Fibroblast of pulmonary artery (primary cell): Measurements from ENCODE around the gene RNF208.

Experiments
- DNase-seq: peaks from one replicate; pipeline ENCODE4 v3.0.0-alpha.2; 2010; ENCODE audit warnings: low read depth
- H3K4me3 ChIP-seq: replicated peaks from 2 replicates; pipeline ENCODE4 v1.5.1; 2011; ENCODE audit warnings: low read depth, mild to moderate bottlenecking, control low read depth, low read length, moderate library complexity
- TF ChIP-seq, protein P1 (sequence below): IDR thresholded peaks from 2 replicates; pipeline ENCODE4 v1.5.1; 2011; ENCODE audit warnings: mild to moderate bottlenecking, control low read depth, low read length, inconsistent platforms; ENCODE audit errors: missing control alignments

RNF208 gene

DNA sequence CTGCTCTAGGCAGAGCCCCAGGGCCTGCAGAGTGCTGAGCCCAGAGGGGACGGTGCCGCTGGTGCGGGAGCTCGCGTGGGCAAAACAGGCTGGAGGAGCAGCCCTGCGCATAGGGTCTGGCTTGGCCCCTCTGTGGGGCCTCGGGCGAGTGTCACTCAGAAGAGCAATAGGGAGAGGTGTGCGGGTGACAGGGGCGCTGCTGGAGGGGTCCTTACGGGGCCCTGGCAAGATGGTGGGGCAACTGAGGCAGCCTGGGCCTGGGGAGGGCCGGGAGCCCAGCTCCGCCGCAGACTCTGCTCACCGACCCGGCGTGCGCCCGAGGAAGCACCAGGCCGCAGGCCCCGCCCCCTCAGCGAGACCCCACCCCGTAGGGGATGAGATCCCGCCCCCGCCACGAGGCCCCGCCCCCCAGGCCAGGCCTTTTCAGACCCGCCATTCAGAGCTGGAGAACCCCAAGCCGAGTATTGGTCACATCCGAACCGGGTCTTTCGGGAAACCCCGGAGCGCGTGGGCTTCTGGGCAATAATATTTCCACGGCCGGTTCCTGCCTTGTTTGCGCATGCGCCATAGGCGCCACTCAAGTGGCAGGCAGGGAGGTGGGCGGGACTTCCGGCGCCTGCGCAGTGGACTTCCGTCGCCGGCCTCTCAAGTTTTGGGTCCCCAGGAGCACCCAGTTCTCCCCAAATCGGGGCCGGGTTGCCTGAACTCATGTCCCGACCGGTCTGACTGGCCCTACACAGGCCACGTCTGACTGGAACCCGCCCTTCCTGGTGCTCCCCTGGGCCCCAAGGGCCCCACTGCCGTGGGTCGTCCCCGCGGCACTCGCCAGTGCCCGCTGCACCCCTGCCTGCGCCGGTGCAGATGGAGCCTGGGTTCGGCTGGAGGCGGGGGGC is 1.3 kb upstream of the RNF208 start:
- H3K4me3 ChIP-seq: peak overlapping the region; percentile 84
- TF ChIP-seq, protein P1, sequence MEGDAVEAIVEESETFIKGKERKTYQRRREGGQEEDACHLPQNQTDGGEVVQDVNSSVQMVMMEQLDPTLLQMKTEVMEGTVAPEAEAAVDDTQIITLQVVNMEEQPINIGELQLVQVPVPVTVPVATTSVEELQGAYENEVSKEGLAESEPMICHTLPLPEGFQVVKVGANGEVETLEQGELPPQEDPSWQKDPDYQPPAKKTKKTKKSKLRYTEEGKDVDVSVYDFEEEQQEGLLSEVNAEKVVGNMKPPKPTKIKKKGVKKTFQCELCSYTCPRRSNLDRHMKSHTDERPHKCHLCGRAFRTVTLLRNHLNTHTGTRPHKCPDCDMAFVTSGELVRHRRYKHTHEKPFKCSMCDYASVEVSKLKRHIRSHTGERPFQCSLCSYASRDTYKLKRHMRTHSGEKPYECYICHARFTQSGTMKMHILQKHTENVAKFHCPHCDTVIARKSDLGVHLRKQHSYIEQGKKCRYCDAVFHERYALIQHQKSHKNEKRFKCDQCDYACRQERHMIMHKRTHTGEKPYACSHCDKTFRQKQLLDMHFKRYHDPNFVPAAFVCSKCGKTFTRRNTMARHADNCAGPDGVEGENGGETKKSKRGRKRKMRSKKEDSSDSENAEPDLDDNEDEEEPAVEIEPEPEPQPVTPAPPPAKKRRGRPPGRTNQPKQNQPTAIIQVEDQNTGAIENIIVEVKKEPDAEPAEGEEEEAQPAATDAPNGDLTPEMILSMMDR: no peak
- DNase-seq: peak; percentile 99

DNA sequence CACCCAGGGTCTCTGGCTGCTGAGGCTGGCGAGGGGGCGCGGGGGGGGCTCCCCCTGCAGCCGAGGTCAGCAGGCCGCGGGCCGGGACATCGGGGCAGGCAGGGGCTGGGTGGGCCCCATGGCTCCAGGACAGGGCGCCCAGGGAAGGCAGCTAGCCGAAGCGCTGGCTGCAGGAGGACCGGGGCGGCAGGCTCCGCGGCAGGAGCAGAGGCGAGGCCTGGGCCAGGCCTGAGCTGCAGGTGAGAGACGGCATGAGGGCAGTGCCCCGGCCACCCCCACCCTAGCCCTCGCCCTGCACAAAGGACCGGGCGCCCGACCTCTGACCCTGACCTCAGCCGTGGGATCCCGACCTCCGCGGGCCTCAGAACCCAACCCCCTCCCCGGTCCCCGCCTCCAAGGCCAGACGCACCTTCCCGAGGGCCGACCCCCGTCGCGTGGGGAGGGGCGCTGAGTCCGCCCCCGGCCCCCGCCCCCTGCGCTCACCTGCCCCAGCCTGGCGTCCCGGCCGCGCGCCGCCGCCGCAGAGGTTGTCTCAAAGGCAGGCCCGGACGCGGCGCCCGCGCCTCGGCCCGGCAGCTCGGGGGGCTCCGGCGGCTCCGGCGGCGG is 431 bp downstream of the RNF208 start:
- TF ChIP-seq, protein P1: no peak
- no peak for DNase-seq
- no peak overlapping the region for H3K4me3 ChIP-seq

DNA sequence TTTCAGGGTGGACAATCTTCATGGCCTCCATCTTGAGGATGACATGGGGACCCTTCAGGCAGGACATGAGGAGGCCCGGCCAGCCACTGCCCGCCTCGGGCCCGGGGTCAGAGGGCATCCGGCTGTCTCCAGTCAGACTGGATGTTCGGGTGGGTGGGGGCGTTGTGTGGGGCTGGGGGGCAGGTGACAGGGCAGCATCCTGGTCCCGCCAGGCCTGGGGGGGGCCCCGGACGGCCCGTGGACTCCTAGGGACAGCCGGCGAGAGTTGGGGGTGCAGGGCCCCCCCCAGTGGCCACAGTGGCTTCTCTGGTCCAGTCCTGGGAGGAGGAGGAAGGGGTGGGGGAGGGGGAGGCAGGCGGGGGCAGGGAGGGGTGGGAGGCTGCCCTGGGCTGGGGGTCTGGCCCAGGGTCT is 940 bp downstream of the RNF208 start:
- no peak overlapping the region for H3K4me3 ChIP-seq
- TF ChIP-seq, protein P1: no peak
- DNase-seq: no peak

DNA sequence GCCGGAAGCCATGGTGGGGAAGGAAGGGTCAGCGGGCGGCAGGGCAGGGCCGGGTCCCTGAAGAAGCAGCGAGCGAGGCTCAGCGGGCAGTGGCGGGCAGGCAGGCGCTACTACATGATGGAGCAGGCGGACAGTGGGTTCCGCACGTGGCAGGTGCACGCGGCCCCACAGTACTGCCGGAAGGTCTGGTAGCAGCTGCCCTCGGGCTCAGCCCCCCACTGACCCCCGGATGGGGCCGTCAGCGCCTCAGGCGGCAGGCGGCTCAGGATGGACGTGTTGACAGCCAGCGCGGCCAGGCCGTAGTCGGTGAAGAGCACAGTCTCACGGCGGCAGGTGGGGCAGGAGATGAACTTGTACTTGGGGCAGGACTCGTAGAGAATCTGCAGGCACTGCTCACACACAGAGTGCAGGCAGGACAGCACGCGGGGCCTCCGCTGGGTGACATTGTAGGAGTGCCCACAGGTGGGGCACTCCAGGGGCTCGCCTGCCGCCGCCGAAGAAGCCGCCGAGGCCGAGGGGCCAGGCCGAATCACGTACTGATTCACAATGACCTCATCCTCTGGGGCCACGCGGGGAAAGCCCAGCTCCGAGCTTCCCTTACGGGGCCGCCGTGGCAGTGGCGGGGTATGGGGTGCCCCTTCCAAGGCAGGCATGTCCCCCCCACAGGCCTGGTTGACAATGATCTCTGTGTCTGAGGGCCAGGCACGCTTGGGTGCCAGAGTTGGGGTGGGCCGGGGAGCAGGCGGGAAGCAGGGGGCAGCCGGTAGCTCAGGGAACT is 1.5 kb downstream of the RNF208 start:
- H3K4me3 ChIP-seq: no peak overlapping the region
- TF ChIP-seq, protein P1: no peak
- no peak for DNase-seq

DNA sequence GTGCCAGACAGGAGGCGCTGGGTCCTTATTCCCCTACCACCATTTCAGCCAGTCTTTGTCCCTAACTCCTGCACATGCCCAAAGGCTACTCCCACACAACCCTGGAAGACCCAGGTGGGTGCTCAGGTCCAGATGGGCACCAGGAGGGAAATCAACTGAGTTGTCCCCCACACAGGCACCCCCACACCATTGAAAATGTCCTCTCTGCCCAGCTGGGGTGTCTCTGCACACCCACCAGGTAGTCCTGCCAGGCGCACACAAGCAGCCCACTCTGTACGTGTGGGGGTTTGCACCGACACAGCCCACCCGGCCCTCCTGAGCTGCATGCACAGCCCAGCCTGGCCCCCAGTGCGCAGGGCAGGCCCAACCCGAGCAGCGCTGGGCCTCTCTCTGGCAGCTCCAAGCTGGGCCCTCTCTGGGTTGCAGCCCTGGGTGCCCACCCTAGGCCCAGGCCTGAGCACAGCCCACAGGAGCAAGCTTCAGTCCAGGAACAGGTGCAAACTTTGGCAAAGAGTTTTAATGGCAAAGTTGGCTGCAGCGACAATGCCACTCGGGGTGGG is 2.2 kb downstream of the RNF208 start:
- no peak for DNase-seq
- no peak overlapping the region for H3K4me3 ChIP-seq
- TF ChIP-seq, protein P1: no peak

DNA sequence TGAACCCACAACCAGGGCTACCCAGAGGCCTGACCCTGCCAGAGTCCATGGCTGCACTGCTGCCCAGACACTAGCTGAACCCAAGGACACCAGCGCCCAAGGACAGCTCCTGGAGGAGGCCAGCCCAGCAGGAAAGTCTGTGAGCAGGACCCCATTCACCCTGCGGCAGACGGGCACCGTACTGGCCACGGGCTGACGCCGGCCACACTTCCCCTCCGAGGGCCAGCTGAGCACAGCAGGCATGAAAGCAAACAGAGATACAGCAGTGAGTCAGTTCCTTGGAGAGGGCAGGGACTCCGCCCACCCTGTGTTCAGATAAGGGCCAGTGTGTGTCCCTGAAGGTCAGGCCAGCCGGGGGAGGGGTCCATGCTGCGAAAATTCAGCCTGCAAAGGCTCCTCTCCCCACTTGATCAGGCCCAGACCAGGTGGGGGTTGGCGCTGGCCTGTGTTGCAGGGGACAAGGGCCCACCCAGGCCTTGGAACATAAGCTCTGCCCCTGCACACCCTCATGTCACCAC is 3.2 kb downstream of the RNF208 start:
- TF ChIP-seq, protein P1: no peak
- DNase-seq: peak; percentile 60
- H3K4me3 ChIP-seq: no peak overlapping the region
